GM10248 (cell line): ENCODE data around the gene PRRX2.

Experiments
- CTCF ChIA-PET: fragments of 300-600 bp; sonication (Branson Sonifier 250); formaldehyde crosslinking; extraction: SDS; loops from one replicate; lab custom pipeline; 2021; ENCODE audit warnings: antibody characterized with exemption; lab: Yijun Ruan, JAX
- POLR2A ChIA-PET: fragments of 350-650 bp; sonication (Branson Sonifier 250); formaldehyde crosslinking; extraction: SDS; loops from one replicate; lab custom pipeline; 2020; ENCODE audit warnings: antibody characterized with exemption; lab: Yijun Ruan, JAX
- DNase-seq: peaks from one replicate; pipeline ENCODE4 v3.0.0; 2012; ENCODE audit errors: extremely low spot score
- CTCF ChIP-seq: IDR thresholded peaks from 2 replicates; pipeline ENCODE4 v1.5.1; 2012; ENCODE audit warnings: mild to moderate bottlenecking, low read depth; ENCODE audit errors: extremely low read depth, missing control alignments, control extremely low read depth

The PRRX2 gene

GRCh38 chr9:129770741-129771140 lies 105.3 kb downstream of the PRRX2 start:
- ChIA-PET CTCF (interaction anchor here (4.2 kb wide), 1 partner anchor 12 kb away, joined by 27 read pairs; no protein-coding TSS in a partner anchor), POLR2A (interaction anchor here (0.7 kb wide), 1 partner anchor 40 kb away, joined by 3 read pairs; no protein-coding TSS in a partner anchor)
- TF ChIP-seq CTCF: no peak
- no peak for DNase-seq
